HCT116 (cell line): ENCODE data around the gene UBE2V1. TPM values are rescaled to one million over a fixed set of nuclear protein-coding genes. Genes with fewer than 3 reads are reported as not detected.

Source experiments
- ATAC-seq: fragments of 200-7000 bp; cut with Tn5 transposase; 2 replicates; pipeline ENCODE4 v1.9.1; 2020; ENCODE audit warnings: mild to moderate bottlenecking, moderate library complexity
- BruUV-seq: library from RNA; stranded (reverse); fragments of 400-500 nt; replicated peaks from 2 replicates; lab custom pipeline; 2021; lab: Mats Ljungman, UMichigan
- CTCF ChIA-PET: fragments of 300-600 bp; sonication (Branson Sonifier 250); formaldehyde crosslinking; loops from one replicate; lab custom pipeline; 2021; ENCODE audit warnings: antibody characterized with exemption; lab: Charles Lee
- POLR2A ChIA-PET: fragments of 300-600, 350-600 bp; sonication (Branson Sonifier 250); formaldehyde crosslinking; loops from one replicate; lab custom pipeline; 2021; ENCODE audit warnings: antibody characterized with exemption; lab: Charles Lee
- RAD21 ChIA-PET, 2 experiments: fragments of 300-600 bp; sonication (Branson Sonifier 250); formaldehyde crosslinking; loops; one replicate each; lab custom pipeline; 2023; ENCODE audit warnings: low total read pairs in 2 of 2; ENCODE audit not compliant: uncharacterized antibody in 2 of 2, unreplicated experiment in 2 of 2, low non-redundant PET in 1 of 2; lab: Charles Lee
- DNase-seq: peaks from one replicate; pipeline ENCODE4 v3.0.0-alpha.2; 2010; ENCODE audit warnings: low read depth, low spot score
- H2AFZ ChIP-seq: fragments of 200-600 bp; shearing (Covaris generic), sonication (generic); 2 replicates; pipeline ENCODE4 v1.6.1; 2017; ENCODE audit warnings: low read depth, mixed run types, mixed read lengths, antibody characterized with exemption, low read length; ENCODE audit not compliant: poor library complexity, severe bottlenecking
- H3K27ac ChIP-seq: 2 replicates; pipeline ENCODE4 v1.5.1; 2012; ENCODE audit warnings: low read depth, low read length
- H3K27me3 ChIP-seq: fragments of 200-600 bp; sonication (generic); 2 replicates; pipeline ENCODE4 v1.6.1; 2016; ENCODE audit warnings: mixed run types, low read length, mixed read lengths; ENCODE audit not compliant: insufficient read depth
- H3K36me3 ChIP-seq, 2 experiments: fragments of 200-500 bp in 1 of 2; fragments of 200-600 bp in 1 of 2; sonication (Bioruptor generic) in 1 of 2; sonication (generic) in 1 of 2; 2 replicates each; pipeline versions ENCODE4 v1.5.1 to v1.6.1; 2014 to 2016; ENCODE audit warnings: low read length in 2 of 2, inconsistent platforms in 1 of 2, mixed read lengths in 1 of 2, mixed run types in 1 of 2; ENCODE audit not compliant: insufficient read depth in 2 of 2, control insufficient read depth in 1 of 2
- H3K4me1 ChIP-seq, 2 experiments: fragments of 200-600 bp in 1 of 2; sonication (generic) in 1 of 2; 2 replicates each; pipeline versions ENCODE4 v1.5.1 to v1.6.1; 2012 to 2017; ENCODE audit warnings: low read length in 2 of 2, inconsistent platforms in 1 of 2, mild to moderate bottlenecking in 1 of 2, mixed read lengths in 1 of 2, mixed run types in 1 of 2, moderate library complexity in 1 of 2; ENCODE audit not compliant: insufficient read depth in 2 of 2, control insufficient read depth in 1 of 2
- H3K4me2 ChIP-seq: fragments of 200-600 bp; sonication (generic); 2 replicates; pipeline ENCODE4 v1.6.1; 2017; ENCODE audit warnings: mixed run types, low read length, mixed read lengths
- H3K4me3 ChIP-seq, 2 experiments: fragments of 200-600 bp in 1 of 2; sonication (generic) in 1 of 2; replicated peaks in 1 of 2; 2 replicates each; pipeline ENCODE4 v1.5.1; 2011 to 2016; ENCODE audit warnings: low read length in 2 of 2, control low read depth in 1 of 2, low read depth in 1 of 2, mild to moderate bottlenecking in 1 of 2, mixed read lengths in 1 of 2, mixed run types in 1 of 2
- H3K79me2 ChIP-seq: fragments of 200-600 bp; sonication (generic); 2 replicates; pipeline ENCODE4 v1.6.1; 2017; ENCODE audit warnings: mild to moderate bottlenecking, mixed run types, low read length, moderate library complexity, mixed read lengths; ENCODE audit not compliant: insufficient read depth
- H3K9ac ChIP-seq: fragments of 200-600 bp; sonication (generic); 2 replicates; pipeline ENCODE4 v1.6.1; 2016; ENCODE audit warnings: low read length, mixed read lengths
- H3K9me2 ChIP-seq: fragments of 200-600 bp; sonication (generic), shearing (Covaris generic); 2 replicates; pipeline ENCODE4 v1.6.1; 2017; ENCODE audit warnings: mixed run types, mild to moderate bottlenecking, moderate library complexity; ENCODE audit not compliant: insufficient read depth
- H3K9me3 ChIP-seq, 2 experiments: fragments of 200-500 bp in 1 of 2; fragments of 200-600 bp in 1 of 2; sonication (Bioruptor generic) in 1 of 2; sonication (generic) in 1 of 2; 2 replicates each; pipeline ENCODE4 v1.6.1; 2014 to 2017; ENCODE audit warnings: low read length in 2 of 2, mixed read lengths in 2 of 2, inconsistent platforms in 1 of 2, low read depth in 1 of 2, mild to moderate bottlenecking in 1 of 2, mixed run types in 1 of 2, moderate library complexity in 1 of 2; ENCODE audit not compliant: control insufficient read depth in 1 of 2, insufficient read depth in 1 of 2
- H4K20me1 ChIP-seq: fragments of 200-600 bp; sonication (generic), shearing (Covaris generic); 2 replicates; pipeline ENCODE4 v1.6.1; 2017; ENCODE audit warnings: mixed run types, mild to moderate bottlenecking, moderate library complexity; ENCODE audit not compliant: insufficient read depth
- CBX3 ChIP-seq: IDR thresholded peaks from 2 replicates; pipeline ENCODE4 v1.6.1; 2012; ENCODE audit warnings: low read depth
- CEBPB ChIP-seq: IDR thresholded peaks from 2 replicates; pipeline ENCODE4 v1.6.1; 2012; ENCODE audit warnings: low read depth
- CTCF ChIP-seq, 3 experiments: fragments of 200-600 bp in 1 of 3; sonication (generic) in 1 of 3; IDR thresholded peaks in 2 of 3; conservative IDR thresholded peaks in 1 of 3; 2 replicates each; pipeline ENCODE4 v1.5.1; 2012 to 2017; ENCODE audit warnings: low read depth in 2 of 3, low read length in 2 of 3, antibody characterized with exemption in 1 of 3, borderline replicate concordance in 1 of 3, control low read depth in 1 of 3, mild to moderate bottlenecking in 1 of 3, mixed read lengths in 1 of 3, mixed run types in 1 of 3, moderate library complexity in 1 of 3; ENCODE audit not compliant: insufficient read depth in 1 of 3
- EGR1 ChIP-seq: IDR thresholded peaks from 2 replicates; pipeline ENCODE4 v1.6.1; 2012; ENCODE audit warnings: low read depth
- ELF1 ChIP-seq: IDR thresholded peaks from 2 replicates; pipeline ENCODE4 v1.6.1; 2012; ENCODE audit warnings: low read depth, borderline replicate concordance
- EZH2 ChIP-seq: fragments of 200-600 bp; sonication (generic); IDR thresholded peaks from 2 replicates; pipeline ENCODE4 v1.6.1; 2017; ENCODE audit warnings: antibody characterized with exemption, mixed run types
- FOSL1 ChIP-seq: IDR thresholded peaks from 2 replicates; pipeline ENCODE4 v1.6.1; 2012; ENCODE audit warnings: low read depth
- JUND ChIP-seq: IDR thresholded peaks from 2 replicates; pipeline ENCODE4 v1.6.1; 2012
- MAX ChIP-seq: IDR thresholded peaks from 2 replicates; pipeline ENCODE4 v1.6.1; 2012
- POLR2A ChIP-seq: IDR thresholded peaks from 2 replicates; pipeline ENCODE4 v1.7.0; 2011; ENCODE audit warnings: borderline replicate concordance; ENCODE audit not compliant: insufficient read depth, insufficient read length; ENCODE audit errors: extremely low read depth
- POLR2AphosphoS5 ChIP-seq: IDR thresholded peaks from 2 replicates; pipeline ENCODE4 v1.6.1; 2011; ENCODE audit warnings: mild to moderate bottlenecking, low read depth, low read length, moderate library complexity
- RAD21 ChIP-seq: IDR thresholded peaks from 2 replicates; pipeline ENCODE4 v1.6.1; 2012; ENCODE audit warnings: low read depth, mild to moderate bottlenecking
- REST ChIP-seq: IDR thresholded peaks from 2 replicates; pipeline ENCODE4 v1.6.1; 2012; ENCODE audit warnings: low read depth
- SP1 ChIP-seq: IDR thresholded peaks from 2 replicates; pipeline ENCODE4 v1.6.1; 2012; ENCODE audit warnings: low read depth
- TCF7L2 ChIP-seq: IDR thresholded peaks from 2 replicates; pipeline ENCODE4 v1.7.0; 2011; ENCODE audit warnings: borderline replicate concordance, inconsistent platforms; ENCODE audit not compliant: insufficient read depth, insufficient read length; ENCODE audit errors: extremely low read depth
- YY1 ChIP-seq: IDR thresholded peaks from 2 replicates; pipeline ENCODE4 v1.6.1; 2011; ENCODE audit warnings: low read length, low read depth, moderate library complexity, mild to moderate bottlenecking; ENCODE audit not compliant: insufficient replicate concordance; ENCODE audit errors: extremely low read depth
- ZBTB33 ChIP-seq: IDR thresholded peaks from 2 replicates; pipeline ENCODE4 v1.6.1; 2011; ENCODE audit warnings: mild to moderate bottlenecking, low read length, moderate library complexity; ENCODE audit not compliant: insufficient replicate concordance; ENCODE audit errors: extremely low read depth
- ZFX ChIP-seq: fragments of 450-650 bp; IDR thresholded peaks from 2 replicates; pipeline ENCODE4 v1.6.1; 2017
- ZNF274 ChIP-seq: fragments of 200-500 bp; sonication (Bioruptor generic); IDR thresholded peaks from 2 replicates; pipeline ENCODE4 v1.6.1; 2014; ENCODE audit warnings: mild to moderate bottlenecking, low read depth, low read length, inconsistent platforms
- intact Hi-C: fragments of 100-400 bp; cut with micrococcal nuclease; formaldehyde crosslinking; loops from 2 replicates; pipeline ENCODE4 v1.10.0; 2022
- total RNA-seq: library from RNA; stranded (reverse); gene quantifications from one replicate; pipeline ENCODE4 v1.2.1, GENCODE V29; 2021; ENCODE audit not compliant: unreplicated experiment

Gene UBE2V1
- total RNA-seq, 1 experiment from 2014 or later, result 114 TPM

GRCh38 chr20:50089140-50089786, 23.7 kb downstream of the UBE2V1 start:
- H3K9me3 ChIP-seq, result no peaks in the 10 kb centered on the region
- peaks cover 91% of the 10 kb centered on the region for H3K79me2 ChIP-seq
- H4K20me1 ChIP-seq, result no peaks in the 10 kb centered on the region
- ATAC-seq (no peak), DNase-seq (no peak)
- RAD21 ChIA-PET, result no interaction called here
- CTCF ChIA-PET, result interaction anchor here (1.0 kb wide), 1 partner anchor 18 kb away, joined by 4 read pairs; no protein-coding TSS in a partner anchor
- TF ChIP-seq TCF7L2 (no peak), ELF1 (no peak), POLR2AphosphoS5 (no peak), ZBTB33 (no peak), EGR1 (no peak), REST (no peak), CEBPB (no peak), RAD21 (no peak), CBX3 (no peak), ZFX (no peak), CTCF (IDR thresholded peaks at IDR 0.05 in 2 of 3, conservative IDR thresholded peaks at IDR 0.05 in 1 of 3; ENCODE audit: borderline replicate concordance in 1 of 3, insufficient read depth in 1 of 3, low read depth in 2 of 3, low read length in 2 of 3) (no peak), EZH2 (no peak), YY1 (no peak), FOSL1 (no peak), MAX (no peak), ZNF274 (no peak), POLR2A (no peak), JUND (no peak), SP1 (no peak)
- H3K9ac ChIP-seq, result no peak overlapping the region
- intact Hi-C loops, result no loop called here
- no peak overlapping the region for H3K4me2 ChIP-seq
- no TSS peak for BruUV-seq
- POLR2A ChIA-PET, result no interaction called here
- no peak overlapping the region for H2AFZ ChIP-seq
- peaks cover 8 to 18% of the 10 kb centered on the region in 2 experiments; a peak in 2 of 4 replicates for H3K36me3 ChIP-seq
- H3K4me1 ChIP-seq, result peaks cover 11 to 29% of the 10 kb centered on the region in 2 experiments
- no peak overlapping the region for H3K4me3 ChIP-seq
- H3K27me3 ChIP-seq, result no peaks in the 10 kb centered on the region
- no peak overlapping the region for H3K27ac ChIP-seq
- no peaks in the 10 kb centered on the region for H3K9me2 ChIP-seq
